GM21360 (cell line): ENCODE results near the gene DPH7.
"Not testable (repeated sequence)": the region's sequence is repeated elsewhere in the genome, so short reads cannot be mapped to it uniquely, and the experiment has no call there.

Source experiments
- ATAC-seq: cut with Tn5 transposase; IDR thresholded peaks from one replicate; pipeline ENCODE4 v1.9.1; 2021; ENCODE audit warnings: mild to moderate bottlenecking, moderate library complexity; ENCODE audit not compliant: unreplicated experiment

Gene DPH7

DNA sequence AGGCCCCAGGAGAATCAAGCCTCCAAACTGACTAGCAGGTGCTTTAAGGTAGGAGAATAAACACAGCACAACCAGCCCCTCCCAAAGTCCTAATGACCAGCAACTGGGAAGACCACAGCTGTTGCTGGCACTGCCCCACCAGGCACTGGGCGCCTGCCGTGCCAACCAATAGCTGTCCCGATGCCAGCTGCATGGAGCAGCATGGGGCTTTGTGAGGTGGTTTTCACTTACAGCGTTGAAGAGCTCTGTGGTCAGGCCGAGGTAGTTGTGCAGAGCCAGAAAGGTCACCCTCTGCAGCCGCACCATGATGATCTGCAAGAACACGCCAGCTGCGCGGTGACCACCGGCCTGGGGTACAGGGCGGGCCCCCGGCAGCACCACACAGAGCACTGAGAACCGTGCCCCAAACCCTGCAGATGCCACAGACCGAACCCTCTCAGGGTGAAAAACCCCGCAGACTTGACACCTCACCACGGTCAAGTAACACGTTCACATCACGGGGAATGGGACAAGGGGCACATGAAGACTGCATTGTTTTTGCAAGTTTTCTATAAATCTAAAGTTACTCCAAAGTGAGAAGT, 57.2 kb downstream of the DPH7 start:
- no peak for ATAC-seq

- ATAC-seq: no peak
Observed at GRCh38 chr9:137520614-137521404, 57.9 kb downstream of the DPH7 start.

DNA sequence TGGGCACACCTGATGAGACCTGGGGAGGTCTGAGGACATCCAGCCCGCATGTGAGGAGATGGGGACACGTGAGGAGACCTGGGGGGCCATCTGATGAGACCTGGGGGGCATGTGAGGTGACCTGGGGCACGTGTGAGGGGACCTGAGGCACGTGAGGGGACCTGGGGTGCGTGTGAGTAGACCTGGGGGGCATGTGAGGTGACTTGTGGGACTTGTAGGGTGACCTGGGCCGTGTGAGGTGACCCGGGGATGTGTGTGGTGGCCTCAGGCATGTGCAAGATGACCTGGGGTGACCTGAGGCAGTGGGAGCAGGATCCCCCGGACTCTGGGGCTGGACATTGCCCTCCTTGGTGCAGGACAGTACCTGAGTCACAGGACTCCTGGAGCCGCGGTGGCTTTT, 59.2 kb downstream of the DPH7 start:
- no peak for ATAC-seq

- ATAC-seq: not testable (repeated sequence)
Observed at GRCh38 chr9:137518661-137519459, 59.9 kb downstream of the DPH7 start.

- no peak for ATAC-seq
Observed at GRCh38 chr9:137516144-137516917, 62.4 kb downstream of the DPH7 start.

DNA sequence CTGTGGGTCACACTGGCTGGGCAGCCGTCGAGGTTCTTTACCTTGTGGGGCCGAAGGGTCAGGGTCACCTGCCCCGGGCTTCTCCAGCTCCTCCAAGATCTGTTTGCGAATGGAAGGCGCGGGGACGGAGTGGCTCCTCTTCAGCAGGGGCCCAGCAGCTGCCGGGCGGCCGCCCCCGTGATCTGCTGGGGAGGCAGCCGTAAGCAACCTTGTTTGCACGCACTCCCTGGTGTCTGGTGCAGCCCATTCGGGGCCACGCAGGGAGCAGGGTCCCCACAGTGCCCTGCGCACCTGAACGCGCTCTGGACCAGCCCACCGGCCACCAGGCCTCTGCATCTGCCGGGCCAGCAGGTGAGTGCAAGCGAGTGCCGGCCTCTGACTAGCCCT, 63.4 kb downstream of the DPH7 start:
- ATAC-seq: no peak

DNA sequence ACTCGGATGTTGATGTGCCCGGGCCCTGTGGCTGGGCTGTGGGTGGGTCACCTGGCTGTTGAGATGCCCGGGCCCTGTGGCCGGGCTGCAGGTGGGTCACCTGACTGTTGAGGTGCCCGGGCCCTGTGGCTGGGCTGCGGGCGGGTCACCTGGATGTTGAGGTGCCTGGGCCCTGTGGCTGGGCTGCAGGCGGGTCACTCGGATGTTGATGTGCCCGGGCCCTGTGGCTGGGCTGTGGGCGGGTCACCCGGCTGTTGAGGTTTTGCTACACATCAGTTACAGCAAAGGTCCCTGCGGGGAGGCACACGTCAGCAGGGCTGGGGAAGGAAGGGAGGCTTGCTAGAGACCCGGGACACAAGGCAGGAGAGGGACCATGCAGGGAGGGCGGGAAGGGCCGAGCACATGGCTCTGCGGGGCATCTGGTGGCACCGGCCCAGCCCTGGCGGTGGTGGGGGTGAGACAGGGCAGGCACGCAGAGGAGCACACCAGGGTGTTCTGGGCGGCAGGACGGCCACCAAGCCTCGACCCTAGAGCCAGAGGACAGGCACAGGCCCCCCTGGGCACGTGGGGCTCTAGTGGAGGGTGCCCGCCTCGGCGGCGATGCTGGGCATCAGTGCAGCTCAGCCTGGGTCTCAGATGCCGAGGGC, 63.9 kb downstream of the DPH7 start:
- no peak for ATAC-seq

DNA sequence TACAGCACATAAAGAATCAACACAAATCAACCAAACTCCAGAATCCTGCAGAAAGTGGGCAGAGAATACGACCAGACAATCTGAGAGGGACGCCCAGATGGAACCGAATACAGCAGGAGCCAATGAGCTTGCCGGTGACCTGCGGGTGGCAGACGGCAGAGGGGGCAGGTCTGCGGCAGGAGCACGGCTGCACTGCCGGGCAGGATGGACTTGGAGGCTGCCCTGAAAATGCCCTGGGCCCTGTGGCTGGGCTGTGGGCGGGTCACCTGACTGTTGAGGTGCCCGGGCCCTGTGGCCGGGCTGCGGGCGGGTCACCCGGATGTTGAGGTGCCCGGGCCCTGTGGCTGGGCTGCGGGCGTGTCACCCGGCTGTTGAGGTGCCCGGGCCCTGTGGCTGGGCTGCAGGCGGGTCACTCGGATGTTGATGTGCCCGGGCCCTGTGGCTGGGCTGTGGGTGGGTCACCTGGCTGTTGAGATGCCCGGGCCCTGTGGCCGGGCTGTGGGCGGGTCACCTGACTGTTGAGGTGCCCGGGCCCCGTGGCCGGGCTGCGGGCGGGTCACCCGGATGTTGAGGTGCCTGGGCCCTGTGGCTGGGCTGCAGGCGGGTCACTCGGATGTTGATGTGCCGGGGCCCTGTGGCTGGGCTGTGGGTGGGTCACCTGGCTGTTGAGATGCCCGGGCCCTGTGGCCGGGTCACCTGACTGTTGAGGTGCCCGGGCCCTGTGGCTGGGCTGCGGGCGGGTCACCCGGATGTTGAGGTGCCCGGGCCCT, 64.7 kb downstream of the DPH7 start:
- not testable (repeated sequence) for ATAC-seq

GRCh38 chr9:137513136-137513535, 65.6 kb downstream of the DPH7 start:
- not testable (repeated sequence) for ATAC-seq

DNA sequence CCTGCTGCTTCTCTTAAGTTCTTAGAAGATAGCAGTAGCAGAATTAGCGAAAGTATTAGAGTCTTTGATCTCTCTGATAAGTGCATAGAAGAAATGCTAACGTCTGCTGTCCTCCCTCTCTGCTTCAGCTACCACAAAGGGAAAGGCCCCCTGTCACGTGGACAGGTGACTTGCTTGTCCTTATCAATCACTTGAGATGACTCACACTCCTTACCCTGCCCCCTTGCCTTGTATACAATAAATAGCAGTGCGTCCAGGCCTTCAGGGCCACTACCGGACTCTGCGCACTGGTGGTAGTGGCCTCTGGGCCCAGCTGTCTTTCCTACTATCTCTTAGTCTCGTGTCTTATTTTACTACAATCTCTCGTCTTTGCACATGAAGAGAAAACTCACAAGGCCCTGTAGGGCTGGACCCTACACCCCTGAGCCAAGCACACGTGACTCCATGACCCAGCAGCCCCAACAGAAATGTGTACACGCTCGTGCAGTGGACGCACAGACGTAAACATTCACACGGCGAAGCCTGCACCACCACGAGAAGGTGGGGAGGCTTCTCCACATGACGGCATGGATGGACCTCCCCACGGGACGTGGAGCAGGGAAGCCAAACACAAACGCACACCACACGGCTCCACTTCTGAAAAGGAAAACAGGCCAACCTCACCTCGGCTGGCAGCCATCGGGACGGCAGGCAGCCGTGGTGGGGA, 66.8 kb downstream of the DPH7 start:
- ATAC-seq: no peak

DNA sequence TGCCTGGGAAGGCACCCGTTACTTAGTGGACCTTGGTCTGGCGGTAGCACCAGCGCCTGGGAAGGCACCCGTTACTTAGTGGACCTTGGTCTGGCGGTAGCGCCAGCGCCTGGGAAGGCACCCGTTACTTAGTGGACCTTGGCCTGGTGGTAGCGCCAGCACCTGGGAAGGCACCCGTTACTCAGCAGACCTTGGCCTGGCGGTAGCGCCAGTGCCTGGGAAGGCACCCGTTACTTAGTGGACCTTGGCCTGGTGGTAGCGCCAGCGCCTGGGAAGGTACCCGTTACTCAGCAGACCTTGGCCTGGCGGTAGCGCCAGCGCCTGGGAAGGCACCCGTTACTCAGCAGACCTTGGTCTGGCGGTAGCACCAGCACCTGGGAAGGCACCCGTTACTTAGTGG, 67.6 kb downstream of the DPH7 start:
- not testable (repeated sequence) for ATAC-seq

DNA sequence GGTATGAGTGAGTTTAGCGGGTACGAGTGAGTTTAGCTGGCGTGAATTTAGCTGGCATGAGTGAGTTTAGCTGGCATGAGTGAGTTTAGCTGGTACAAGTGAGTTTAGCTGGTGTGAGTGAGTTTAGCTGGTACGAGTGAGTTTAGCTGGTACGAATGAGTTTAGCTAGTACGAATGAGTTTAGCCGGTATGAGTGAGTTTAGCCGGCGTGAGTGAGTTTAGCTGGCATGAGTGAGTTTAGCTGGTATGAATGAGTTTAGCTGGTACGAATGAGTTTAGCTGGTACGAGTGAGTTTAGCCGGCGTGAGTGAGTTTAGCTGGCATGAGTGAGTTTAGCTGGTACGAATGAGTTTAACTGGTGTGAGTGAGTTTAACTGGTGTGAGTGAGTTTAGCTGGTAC, 69.5 kb downstream of the DPH7 start:
- no peak for ATAC-seq

- no peak for ATAC-seq
Observed at GRCh38 chr9:137506702-137507171, 72.0 kb downstream of the DPH7 start.

GRCh38 chr9:137506274-137506673, 72.5 kb downstream of the DPH7 start:
- no peak for ATAC-seq

- no peak for ATAC-seq
Observed at GRCh38 chr9:137505421-137506140, 73.1 kb downstream of the DPH7 start.
